HepG2 (cell line): ENCODE results near the gene KDELR3. TPM values are rescaled to one million over a fixed set of nuclear protein-coding genes. Genes with fewer than 3 reads are reported as not detected.

Source experiments
- CEBPG ChIP-seq: IDR thresholded peaks from 2 replicates; pipeline ENCODE4 v1.6.1; 2016
- GZF1 ChIP-seq: sonication (generic); formaldehyde crosslinking; IDR thresholded peaks from 2 replicates; pipeline ENCODE4 v1.5.1; 2020; ENCODE audit warnings: mild to moderate bottlenecking, missing genetic modification reagents
- JUNB ChIP-seq: sonication (generic); formaldehyde crosslinking; IDR thresholded peaks from 2 replicates; pipeline ENCODE4 v1.8.0; 2022; ENCODE audit warnings: missing genetic modification reagents, mild to moderate bottlenecking, borderline replicate concordance
- KIAA2018 ChIP-seq: sonication (generic); formaldehyde crosslinking; IDR thresholded peaks from 2 replicates; pipeline ENCODE4 v1.5.0; 2020; ENCODE audit warnings: mild to moderate bottlenecking, missing genetic modification reagents, borderline replicate concordance
- NCOA2 ChIP-seq: sonication (generic); formaldehyde crosslinking; IDR thresholded peaks from 2 replicates; pipeline ENCODE4 v1.8.0; 2022; ENCODE audit warnings: inconsistent platforms
- NFIB ChIP-seq: sonication (generic); formaldehyde crosslinking; IDR thresholded peaks from 2 replicates; pipeline ENCODE4 v1.9.0; 2021; ENCODE audit warnings: missing genetic modification reagents, mild to moderate bottlenecking, borderline replicate concordance
- NFRKB ChIP-seq: fragments of 450-650 bp; IDR thresholded peaks from 2 replicates; pipeline ENCODE4 v1.6.1; 2017
- PLSCR1 ChIP-seq: sonication (generic); formaldehyde crosslinking; IDR thresholded peaks from 2 replicates; pipeline ENCODE4 v1.5.0; 2020; ENCODE audit warnings: missing genetic modification reagents, mild to moderate bottlenecking, borderline replicate concordance
- PRMT3 ChIP-seq: sonication (generic); formaldehyde crosslinking; IDR thresholded peaks from 2 replicates; pipeline ENCODE4 v1.8.1; 2022; ENCODE audit warnings: low read depth, mild to moderate bottlenecking, moderate library complexity, missing genetic modification reagents, borderline replicate concordance
- SALL1 ChIP-seq: sonication (generic); formaldehyde crosslinking; IDR thresholded peaks from 2 replicates; pipeline ENCODE4 v1.8.0; 2022; ENCODE audit warnings: mild to moderate bottlenecking, missing genetic modification reagents
- ZBTB42 ChIP-seq: sonication (generic); formaldehyde crosslinking; IDR thresholded peaks from 2 replicates; pipeline ENCODE4 v1.5.0; 2020; ENCODE audit warnings: mild to moderate bottlenecking, missing genetic modification reagents
- ZBTB44 ChIP-seq: sonication (generic); formaldehyde crosslinking; IDR thresholded peaks from 2 replicates; pipeline ENCODE4 v1.4.0; 2020; ENCODE audit warnings: missing genetic modification reagents
- ZIK1 ChIP-seq: sonication (generic); formaldehyde crosslinking; IDR thresholded peaks from 2 replicates; pipeline ENCODE4 v1.5.0; 2020; ENCODE audit warnings: mild to moderate bottlenecking, low read depth, missing genetic modification reagents, borderline replicate concordance
- ZNF510 ChIP-seq: sonication (generic); formaldehyde crosslinking; IDR thresholded peaks from 2 replicates; pipeline ENCODE4 v1.4.0; 2020; ENCODE audit warnings: low read depth, mild to moderate bottlenecking, missing genetic modification reagents
- ZNF691 ChIP-seq: sonication (generic); formaldehyde crosslinking; IDR thresholded peaks from 2 replicates; pipeline ENCODE4 v1.4.0; 2020; ENCODE audit warnings: missing genetic modification reagents, low read depth, mild to moderate bottlenecking, borderline replicate concordance
- ZNF709 ChIP-seq: sonication (generic); formaldehyde crosslinking; IDR thresholded peaks from 2 replicates; pipeline ENCODE4 v1.5.0; 2020; ENCODE audit warnings: mild to moderate bottlenecking, missing genetic modification reagents
- ZNF747 ChIP-seq: sonication (generic); formaldehyde crosslinking; IDR thresholded peaks from 2 replicates; pipeline ENCODE4 v1.8.1; 2023; ENCODE audit warnings: missing genetic modification reagents, mild to moderate bottlenecking, borderline replicate concordance
- polyA plus RNA-seq, 8 experiments: library from polyadenylated mRNA; depleted of rRNA in 3 of 8; stranded (reverse) in 7 of 8; unstranded in 1 of 8; fragments of >200 nt; fragmentation: Illumina TruSeq in 4 of 8; extraction: Trizol in 4 of 8; gene quantifications; 2 replicates each; pipeline versions ENCODE4 v1.2.1 to v1.2.3, GENCODE V29; 2011 to 2016; ENCODE audit warnings: low read depth in 4 of 8, missing spikeins in 1 of 8, mixed read lengths in 1 of 8; ENCODE audit not compliant: insufficient read depth in 1 of 8
- total RNA-seq, 5 experiments: library from RNA; depleted of rRNA; stranded (reverse); fragments of >200 nt; fragmentation: Illumina TruSeq; extraction: Trizol; gene quantifications; 2 replicates each; pipeline ENCODE4 v1.2.3, GENCODE V29; 2016; ENCODE audit warnings: low read depth in 1 of 5

KDELR3 gene
- total and polyA plus RNA-seq, 2 of the 13 experiments (the other 11 are each of a cell fraction or from before 2014, with no cell fraction given), result 24.2 to 65.7 TPM

GRCh38 chr22:38506118-38506962 lies 38.4 kb downstream of the KDELR3 start, which contains the start of gene DDX17 (continued):
- TF ChIP-seq KIAA2018 (CRISPR knock-in tag) (no peak), CEBPG (CRISPR knock-in tag) (peak; percentile 3; the same call in 1 of the 2 replicates), ZIK1 (CRISPR knock-in tag) (0 out of 2 replicates have a peak, but pooled peaks have one; percentile 43), ZBTB44 (CRISPR knock-in tag) (0 out of 2 replicates have a peak, but pooled peaks have one; percentile 54), NFIB (CRISPR knock-in tag) (no peak), GZF1 (CRISPR knock-in tag) (no peak), PRMT3 (CRISPR knock-in tag) (no peak), ZNF709 (CRISPR knock-in tag) (no peak), PLSCR1 (CRISPR knock-in tag) (no peak), JUNB (no peak), SALL1 (CRISPR knock-in tag) (0 out of 2 replicates have a peak, but pooled peaks have one; percentile 46), ZNF747 (CRISPR knock-in tag) (no peak), ZBTB42 (CRISPR knock-in tag) (no peak), ZNF510 (CRISPR knock-in tag) (no peak), NFRKB (peak; percentile 88), ZNF691 (CRISPR knock-in tag) (no peak; the same call in 1 of the 2 replicates), NCOA2 (CRISPR knock-in tag) (peak; percentile 36; the same call in 1 of the 2 replicates)
